Renal cortex interstitium (tissue), 15 donors: Measurements from ENCODE around the gene SLC43A3. TPM values are rescaled to one million over a fixed set of nuclear protein-coding genes. Genes with fewer than 3 reads are reported as not detected.
A peak's percentile ranks its signal among the peaks of the same experiment; 100 is the strongest.

Experiments used
- DNase-seq, 11 donors: peaks; one replicate each; pipeline ENCODE4 v3.0.0-alpha.2; 2013; ENCODE audit warnings: low read depth in 9 of 11, low spot score in 4 of 11; ENCODE audit errors: extremely low read depth in 1 of 11
- long read RNA-seq, 16 experiments: transcript quantifications; one replicate each; lab custom pipeline, GENCODE V29; 2026
- polyA plus RNA-seq, 3 donors: library from polyadenylated mRNA; unstranded; fragments of 120-200 nt; gene quantifications; one replicate each; pipeline ENCODE4 v1.2.1, GENCODE V29; 2013; ENCODE audit not compliant: insufficient read length in 3 of 3

The SLC43A3 gene
- polyA plus RNA-seq = 10 to 100 TPM; 22.0 to 22.2 (median 22.0) TPM
- long read RNA-seq, donor 1 = 0 reads
- long read RNA-seq, donor 2, partial matches to known transcripts = 0 of 4 reads
- long read RNA-seq, donor 2, other reads (novel, unspliced or antisense) = 0 of 4 reads
- long read RNA-seq, donor 3, transcript SLC43A3-203 (14 exons, 2,617 nt) = major isoform, 5 of 6 reads
- long read RNA-seq, donor 3, partial matches to known transcripts = 0 of 6 reads
- long read RNA-seq, donor 3, other reads (novel, unspliced or antisense) = 0 of 6 reads
- long read RNA-seq, donor 4, partial matches to known transcripts = 0 of 2 reads
- long read RNA-seq, donor 4, other reads (novel, unspliced or antisense) = 0 of 2 reads
- long read RNA-seq, donor 5 = 0 reads
- long read RNA-seq, donor 6, partial matches to known transcripts = 0 of 2 reads
- long read RNA-seq, donor 6, other reads (novel, unspliced or antisense) = 0 of 2 reads
- long read RNA-seq, donor 7, transcript SLC43A3-226 (1 exons, 1,796 nt) = major isoform, 5 of 7 reads
- long read RNA-seq, donor 7, partial matches to known transcripts = 0 of 7 reads
- long read RNA-seq, donor 7, other reads (novel, unspliced or antisense) = 0 of 7 reads
- long read RNA-seq, donor 8, transcript SLC43A3-226 (1 exons, 1,796 nt) = major isoform, 5 of 8 reads
- long read RNA-seq, donor 8, partial matches to known transcripts = 0 of 8 reads
- long read RNA-seq, donor 8, other reads (novel, unspliced or antisense) = 0 of 8 reads
- long read RNA-seq, donor 9, partial matches to known transcripts = 0 of 6 reads
- long read RNA-seq, donor 9, other reads (novel, unspliced or antisense) = 0 of 6 reads
- long read RNA-seq, donor 10, partial matches to known transcripts = 0 of 4 reads
- long read RNA-seq, donor 10, other reads (novel, unspliced or antisense) = 0 of 4 reads
- long read RNA-seq, donor 11, partial matches to known transcripts = 0 of 2 reads
- long read RNA-seq, donor 11, other reads (novel, unspliced or antisense) = 0 of 2 reads
- long read RNA-seq, donor 12, partial matches to known transcripts = 0 of 2 reads
- long read RNA-seq, donor 12, other reads (novel, unspliced or antisense) = 0 of 2 reads
- long read RNA-seq, donor 13 = 0 reads
- long read RNA-seq, donor 14, partial matches to known transcripts = 0 of 5 reads
- long read RNA-seq, donor 14, other reads (novel, unspliced or antisense) = 0 of 5 reads
- long read RNA-seq, donor 15, transcript SLC43A3-226 (1 exons, 1,796 nt) = major isoform, 5 of 5 reads
- long read RNA-seq, donor 15, partial matches to known transcripts = 0 of 5 reads
- long read RNA-seq, donor 15, other reads (novel, unspliced or antisense) = 0 of 5 reads
- long read RNA-seq, donor 16, transcript SLC43A3-203 (14 exons, 2,617 nt) = major isoform, 5 of 9 reads
- long read RNA-seq, donor 16, partial matches to known transcripts = 0 of 9 reads
- long read RNA-seq, donor 16, other reads (novel, unspliced or antisense) = 0 of 9 reads

GRCh38 chr11:57426929-57427726 lies at the start of gene SLC43A3:
Gene SLC43A3 (minus strand): TSS chr11:57427121. CDS start chr11:57426172, 949 bp downstream.
- peak; percentile 15 to 49 (median 38) for DNase-seq

GRCh38 chr11:57476047-57476756 lies 49.3 kb upstream of the SLC43A3 start:
- DNase-seq = no peak

DNA sequence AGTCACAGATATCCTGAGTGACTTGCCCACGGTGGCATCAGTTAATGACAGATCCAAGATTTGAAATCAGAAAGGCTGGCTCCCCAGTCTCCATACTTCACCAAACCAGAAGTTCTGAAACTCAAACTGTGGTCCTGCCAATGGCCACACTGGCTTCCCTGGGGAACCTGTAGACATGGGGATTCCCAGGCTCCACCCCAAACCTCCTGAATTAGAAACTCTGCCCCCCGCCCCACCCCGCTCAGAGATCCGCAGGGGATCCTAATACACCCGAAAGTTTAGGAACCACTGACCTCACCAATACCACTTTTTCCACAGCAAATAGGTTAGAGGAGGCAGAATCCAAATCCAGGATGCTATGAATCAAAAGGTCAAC lies 48.7 kb upstream of the SLC43A3 start:
- DNase-seq = no peak

DNA sequence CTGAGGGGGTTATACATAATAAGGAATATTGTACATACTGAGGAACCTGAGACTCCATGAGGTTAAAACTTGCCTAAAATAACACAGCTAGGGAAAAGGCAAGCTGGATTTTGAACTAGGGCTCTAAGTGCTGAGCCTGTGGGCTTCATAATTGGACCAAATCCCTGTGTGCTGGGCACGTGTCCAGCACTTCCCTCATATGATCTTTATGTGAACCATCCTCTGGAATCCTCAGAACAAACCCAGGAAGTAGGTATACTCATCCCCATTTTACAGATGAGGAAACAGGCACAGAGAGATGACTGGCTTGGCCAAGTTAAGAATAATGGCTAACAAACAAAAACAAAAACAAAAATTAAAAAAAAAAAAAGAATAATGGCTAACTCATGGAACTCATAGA lies 48.3 kb upstream of the SLC43A3 start:
- DNase-seq = no peak

DNA sequence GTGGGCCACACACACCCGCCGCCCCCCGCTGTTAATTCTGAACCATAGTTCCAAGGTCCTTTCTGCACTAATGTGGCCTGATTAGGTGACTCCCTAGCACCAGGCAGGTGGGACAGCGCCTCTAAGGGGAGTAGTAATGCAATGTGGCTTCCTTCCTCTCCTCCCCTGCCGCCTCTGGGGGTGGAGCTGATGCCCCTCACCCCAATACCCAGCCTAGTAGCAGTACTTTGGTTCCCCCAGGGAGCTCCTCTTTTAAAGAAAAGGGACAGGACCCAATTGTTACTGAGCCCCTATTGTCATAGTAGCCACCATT lies 47.8 kb upstream of the SLC43A3 start:
- DNase-seq = no peak

GRCh38 chr11:57474017-57474802 lies 47.3 kb upstream of the SLC43A3 start:
- no peak for DNase-seq

DNA sequence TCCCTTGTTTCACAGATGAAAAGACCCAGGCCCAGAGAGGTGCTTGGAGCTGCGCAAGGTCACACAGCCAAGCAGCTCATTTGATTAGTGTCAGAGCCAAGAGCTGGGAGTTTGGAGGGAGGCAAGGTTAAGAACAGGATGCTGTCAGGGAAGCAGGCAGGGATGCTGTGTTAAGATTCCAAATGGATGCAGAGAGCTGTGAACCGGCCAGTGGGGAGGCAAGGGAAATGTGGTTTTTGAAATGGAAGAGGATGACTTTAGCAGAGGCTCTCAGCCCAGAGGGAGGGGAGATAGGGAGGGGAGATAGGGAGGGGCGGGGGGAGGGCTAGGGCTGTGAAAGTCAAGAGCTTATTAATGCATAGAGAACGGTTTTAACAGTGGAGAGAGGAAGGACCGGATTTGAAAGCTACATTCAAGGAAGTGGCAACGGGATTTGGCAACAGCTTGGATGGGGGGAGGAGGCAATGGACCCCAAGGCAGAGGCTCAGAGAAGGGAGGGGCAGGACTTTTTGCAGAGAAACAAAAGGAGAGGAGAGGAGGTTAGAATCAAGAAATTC lies 46.4 kb upstream of the SLC43A3 start:
- DNase-seq = no peak

GRCh38 chr11:57471496-57471895 lies 44.6 kb upstream of the SLC43A3 start:
- no peak for DNase-seq

DNA sequence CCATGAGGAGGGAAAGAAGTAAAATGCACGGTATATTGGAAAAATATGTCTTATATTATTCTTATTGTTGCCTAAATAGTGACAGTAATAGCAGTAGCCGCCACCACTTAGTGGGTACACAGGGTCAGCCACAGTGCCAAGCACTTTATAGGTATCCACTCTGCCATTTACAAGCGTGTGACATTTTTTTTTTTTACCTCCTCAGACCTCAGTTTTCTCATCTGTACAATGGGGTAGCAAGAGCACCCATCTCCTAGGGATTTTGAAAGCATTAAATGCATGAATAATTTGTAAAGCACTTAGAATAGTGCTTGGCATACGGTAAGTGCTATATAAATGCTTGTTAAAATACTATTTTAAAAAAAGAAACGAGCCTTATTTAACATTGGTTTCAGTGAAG lies 42.3 kb upstream of the SLC43A3 start:
- no peak for DNase-seq

GRCh38 chr11:57468276-57468675 lies 41.4 kb upstream of the SLC43A3 start:
- DNase-seq = no peak

GRCh38 chr11:57467508-57468157 lies 40.7 kb upstream of the SLC43A3 start:
- no peak for DNase-seq

GRCh38 chr11:57466680-57467079 lies 39.8 kb upstream of the SLC43A3 start:
- no peak for DNase-seq

DNA sequence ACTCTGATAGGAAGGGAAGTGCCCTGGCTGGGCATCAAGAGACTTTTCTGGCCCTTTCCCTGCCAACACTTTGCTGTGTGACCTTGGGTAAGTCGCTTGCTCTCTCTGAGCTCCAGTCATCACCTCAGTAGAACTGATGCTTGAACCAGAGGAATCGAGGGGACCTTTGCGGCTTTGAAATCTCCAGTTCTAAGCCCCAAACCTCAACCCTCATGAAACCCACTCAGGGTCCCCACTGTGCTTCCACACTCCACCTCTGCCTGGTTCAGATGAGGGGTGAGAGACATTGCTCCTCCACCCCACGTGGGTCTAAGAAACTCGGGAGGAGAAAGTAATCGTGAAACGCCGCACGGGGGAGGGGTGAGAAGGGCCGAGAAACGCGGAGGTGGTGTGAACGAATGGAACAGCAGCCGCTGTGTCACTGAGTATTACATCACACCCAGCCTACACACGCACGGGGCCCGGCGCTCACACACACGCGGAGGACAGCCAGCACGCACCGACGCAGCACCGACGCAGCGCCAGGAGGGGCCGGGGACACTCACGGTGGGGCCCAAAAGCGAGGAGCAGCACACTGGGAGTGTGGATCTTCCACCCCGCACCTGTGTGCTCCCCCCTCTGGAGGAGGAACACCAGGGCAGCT lies 37.7 kb upstream of the SLC43A3 start:
- no peak for DNase-seq

DNA sequence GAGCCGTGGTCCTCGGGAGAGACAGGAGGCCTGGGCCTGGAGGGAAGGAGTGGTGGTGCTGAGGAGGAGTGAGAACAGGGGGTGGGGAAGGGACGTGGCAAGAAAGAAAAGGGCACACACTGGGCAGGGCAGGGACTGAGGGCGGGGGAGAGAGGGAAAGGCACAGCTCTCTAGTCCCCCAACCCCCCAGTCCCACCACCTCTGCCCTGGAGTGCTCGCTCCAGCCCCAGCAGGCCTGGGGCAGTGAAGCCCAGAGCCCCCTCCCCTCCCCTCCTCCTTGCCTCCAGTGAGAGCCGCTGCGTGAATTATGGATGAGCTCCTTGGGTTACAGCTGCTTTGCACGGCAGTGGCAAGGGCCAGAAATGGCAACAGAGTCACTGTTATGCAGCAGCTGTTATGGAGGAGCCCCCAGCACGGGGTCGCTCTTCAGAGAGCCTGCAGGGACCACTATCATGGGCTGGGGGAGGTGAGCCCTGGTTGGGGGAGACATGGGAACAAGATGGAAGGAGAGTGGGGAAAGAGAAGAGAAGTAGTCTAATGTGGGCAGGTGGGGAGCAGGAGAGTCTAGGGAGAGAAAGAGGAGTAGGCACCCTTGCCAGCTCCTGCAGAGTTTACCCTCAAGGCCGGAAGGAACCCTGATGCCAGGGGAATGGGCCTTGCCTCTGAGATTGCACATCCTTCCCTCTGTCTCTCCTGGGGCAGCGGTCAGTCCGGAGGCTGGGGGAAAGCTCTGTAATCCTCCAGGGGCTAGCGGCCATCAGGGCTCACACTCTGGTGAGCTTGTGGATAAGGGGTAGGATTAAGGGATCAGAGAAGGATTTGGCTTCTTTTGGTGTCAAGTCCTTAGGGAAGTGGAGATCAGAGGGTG lies 37.0 kb upstream of the SLC43A3 start:
- no peak for DNase-seq

GRCh38 chr11:57462597-57462996 lies 35.7 kb upstream of the SLC43A3 start:
- DNase-seq = no peak
